ENCODE measurements around the gene PER2. TPM values are rescaled to one million over a fixed set of nuclear protein-coding genes. Genes with fewer than 3 reads are reported as not detected.
"Not testable (repeated sequence)": the region's sequence is repeated elsewhere in the genome, so short reads cannot be mapped to it uniquely, and the experiment has no call there.

The PER2 gene
- total RNA-seq, 2 experiments from 2014 or later: 8.7 to 9.2 TPM

DNA sequence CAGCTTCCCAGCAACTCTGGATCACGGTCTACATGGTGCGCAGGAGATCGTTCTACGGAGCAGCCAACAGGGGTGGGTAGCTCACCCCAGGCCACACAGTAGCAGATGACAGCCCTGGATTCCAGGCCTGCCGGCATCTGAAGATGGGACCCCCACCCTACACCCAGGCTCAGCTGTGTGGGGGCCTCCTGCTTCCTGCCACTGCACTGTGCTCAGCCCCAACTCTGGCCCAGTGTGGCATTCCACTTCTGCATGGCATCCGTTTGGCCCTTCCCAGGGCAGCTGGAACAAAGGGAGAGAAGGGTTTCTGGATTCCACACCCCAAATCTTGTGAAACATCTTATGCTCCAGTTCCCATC, 9.1 kb downstream of the PER2 start:
- Mint-ChIP-seq H3K4me3 (no peak overlapping the region), H3K27me3 (no peaks in the 10 kb centered on the region), H3K36me3 (ENCODE audit: low read depth) (peaks cover 4% of the 10 kb centered on the region), H3K9me3 (no peaks in the 10 kb centered on the region), H3K27ac (no peak overlapping the region), H3K4me1 (no peaks in the 10 kb centered on the region)
- ChIA-PET CTCF (no interaction called here), POLR2A (no interaction called here)
- DNase-seq: no peak

DNA sequence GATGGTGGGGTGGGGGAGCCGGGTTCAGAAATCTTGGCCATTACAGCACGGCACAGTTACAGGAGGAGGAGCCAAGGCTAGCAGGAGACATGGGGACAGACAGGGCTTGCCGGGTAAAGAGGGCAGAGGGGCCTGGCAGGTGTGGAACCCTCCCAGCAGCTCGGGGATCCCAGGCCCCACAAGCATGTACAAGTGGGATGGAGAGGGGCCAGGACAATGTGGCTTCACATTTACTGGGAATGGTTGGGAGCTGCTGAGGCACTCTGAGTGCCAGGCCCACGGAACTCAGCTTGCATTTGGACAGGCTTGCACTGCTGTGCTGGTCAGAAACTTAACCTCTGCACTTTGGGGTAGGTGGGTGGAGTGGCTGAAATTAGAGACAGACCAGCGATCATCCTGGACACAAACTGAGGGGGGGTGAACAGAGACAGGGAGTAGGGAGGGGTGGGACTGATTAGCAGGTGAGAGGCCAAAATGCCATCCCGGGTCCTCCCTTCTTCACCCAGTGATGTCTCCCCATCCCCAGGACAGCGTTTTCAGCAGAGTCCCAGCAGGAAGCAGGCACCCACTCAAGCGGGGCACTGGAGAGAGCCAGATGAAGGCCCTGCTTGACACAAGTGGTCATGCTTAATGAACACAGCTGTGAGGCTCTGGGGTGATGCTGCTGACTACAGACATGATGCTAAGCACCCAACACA, 9.6 kb downstream of the PER2 start:
- CTCF ChIA-PET: no interaction called here
- Mint-ChIP-seq H3K4me3 (no peak overlapping the region), H3K9me3 (no peaks in the 10 kb centered on the region), H3K36me3 (ENCODE audit: low read depth) (peaks cover 4% of the 10 kb centered on the region), H3K27me3 (no peaks in the 10 kb centered on the region), H3K4me1 (no peaks in the 10 kb centered on the region), H3K27ac (no peak overlapping the region)
- POLR2A ChIA-PET: interaction anchor here (0.7 kb wide), 1 partner anchor 48 kb away, joined by 3 read pairs; no protein-coding TSS in a partner anchor
- no peak for DNase-seq

DNA sequence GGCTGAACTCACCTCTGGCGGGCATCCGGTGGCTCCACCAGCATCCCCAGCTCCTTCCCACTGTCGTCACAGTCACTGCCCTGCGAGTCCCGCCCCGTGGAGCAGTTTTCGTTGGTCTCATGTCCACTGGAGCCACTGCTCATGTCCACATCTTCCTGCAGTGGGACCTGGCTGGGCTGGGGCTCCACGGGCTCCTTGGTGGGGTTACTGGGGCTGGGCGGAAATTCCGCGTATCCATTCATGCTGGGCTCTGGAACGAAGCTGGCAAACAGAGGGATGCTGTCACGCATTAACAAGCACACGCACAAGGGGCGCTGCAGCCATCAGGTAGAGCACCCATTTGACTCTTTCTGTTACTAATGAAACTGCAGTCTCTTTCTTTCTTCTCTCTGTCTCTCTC, 10.7 kb downstream of the PER2 start:
- H3K27me3 Mint-ChIP-seq: no peaks in the 10 kb centered on the region
- DNase-seq: no peak
- POLR2A ChIA-PET: no interaction called here
- no peak overlapping the region for H3K4me3 Mint-ChIP-seq
- H3K9me3 Mint-ChIP-seq: no peaks in the 10 kb centered on the region
- H3K4me1 Mint-ChIP-seq: no peaks in the 10 kb centered on the region
- no peak overlapping the region for H3K27ac Mint-ChIP-seq
- CTCF ChIA-PET: no interaction called here
- H3K36me3 Mint-ChIP-seq (ENCODE audit: low read depth): peaks cover 7% of the 10 kb centered on the region

- CTCF ChIA-PET: interaction anchor here (5.8 kb wide), 1 partner anchor 10 kb away, joined by 27 read pairs; no protein-coding TSS in a partner anchor
- Mint-ChIP-seq H3K36me3 (ENCODE audit: low read depth) (peaks cover 7% of the 10 kb centered on the region), H3K4me3 (no peak overlapping the region), H3K4me1 (no peaks in the 10 kb centered on the region), H3K27me3 (no peaks in the 10 kb centered on the region), H3K9me3 (no peaks in the 10 kb centered on the region), H3K27ac (no peak overlapping the region)
- POLR2A ChIA-PET: no interaction called here
- no peak for DNase-seq
Observed at GRCh38 chr2:238274152-238274865, 14.1 kb downstream of the PER2 start.

DNA sequence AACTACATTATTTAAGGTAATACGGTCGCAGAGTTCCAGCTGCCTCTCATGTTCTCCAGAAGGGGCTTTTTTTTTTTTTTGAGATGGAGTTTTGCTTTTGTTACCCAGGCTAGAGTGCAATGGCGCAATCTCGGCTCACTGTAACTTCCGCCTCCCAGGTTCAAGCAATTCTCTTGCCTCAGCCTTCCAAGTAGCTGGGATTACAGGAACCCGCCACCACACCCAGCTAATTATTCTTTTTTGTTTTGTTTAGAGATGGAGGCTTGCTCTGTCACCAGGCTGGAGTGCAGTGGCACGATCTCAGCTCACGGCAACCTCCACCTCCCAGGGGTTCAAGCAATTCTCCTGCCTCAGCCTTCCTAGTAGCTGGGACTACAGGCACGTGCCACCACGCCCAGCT, 15.0 kb downstream of the PER2 start:
- H3K4me1 Mint-ChIP-seq; POLR2A ChIA-PET; H3K27ac Mint-ChIP-seq; H3K4me3 Mint-ChIP-seq; H3K27me3 Mint-ChIP-seq; DNase-seq; H3K36me3 Mint-ChIP-seq (ENCODE audit: low read depth); H3K9me3 Mint-ChIP-seq: not testable (repeated sequence)
- CTCF ChIA-PET: interaction anchor here (5.8 kb wide), 1 partner anchor 9 kb away, joined by 27 read pairs; no protein-coding TSS in a partner anchor

DNA sequence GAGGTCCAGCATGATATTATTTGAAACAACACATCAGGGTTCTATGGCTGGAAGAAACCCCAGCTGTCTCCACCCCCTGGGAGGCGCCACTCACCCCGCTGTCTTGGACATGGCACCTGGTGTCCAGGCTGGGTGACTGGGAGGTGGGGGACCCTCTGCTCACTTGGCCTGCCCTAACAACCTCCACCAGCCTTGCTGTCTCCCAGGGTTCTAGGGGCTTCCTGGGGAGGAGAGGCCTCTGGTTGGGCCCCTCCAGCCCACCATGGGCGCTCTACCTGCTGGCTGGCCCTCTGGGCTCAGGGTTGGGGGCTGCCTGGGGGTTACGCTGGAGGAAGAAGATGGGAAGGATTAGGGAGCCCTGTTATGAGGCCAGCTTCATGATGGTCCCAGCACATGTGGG, 16.3 kb downstream of the PER2 start:
- peaks cover 8% of the 10 kb centered on the region for H3K36me3 Mint-ChIP-seq (ENCODE audit: low read depth)
- H3K27ac Mint-ChIP-seq: no peak overlapping the region
- no peak for DNase-seq
- POLR2A ChIA-PET: no interaction called here
- no peaks in the 10 kb centered on the region for H3K27me3 Mint-ChIP-seq
- H3K9me3 Mint-ChIP-seq: no peaks in the 10 kb centered on the region
- CTCF ChIA-PET: interaction anchor here (5.8 kb wide), 1 partner anchor 8 kb away, joined by 27 read pairs; no protein-coding TSS in a partner anchor
- no peak overlapping the region for H3K4me3 Mint-ChIP-seq
- peaks cover under 1% of the 10 kb centered on the region for H3K4me1 Mint-ChIP-seq

GRCh38 chr2:238271686-238272085, 16.7 kb downstream of the PER2 start:
- H3K9me3 Mint-ChIP-seq; DNase-seq; H3K27me3 Mint-ChIP-seq; H3K4me1 Mint-ChIP-seq; H3K36me3 Mint-ChIP-seq (ENCODE audit: low read depth); H3K27ac Mint-ChIP-seq; POLR2A ChIA-PET; H3K4me3 Mint-ChIP-seq: not testable (repeated sequence)
- CTCF ChIA-PET: interaction anchor here (5.8 kb wide), 1 partner anchor 7 kb away, joined by 27 read pairs; no protein-coding TSS in a partner anchor

DNA sequence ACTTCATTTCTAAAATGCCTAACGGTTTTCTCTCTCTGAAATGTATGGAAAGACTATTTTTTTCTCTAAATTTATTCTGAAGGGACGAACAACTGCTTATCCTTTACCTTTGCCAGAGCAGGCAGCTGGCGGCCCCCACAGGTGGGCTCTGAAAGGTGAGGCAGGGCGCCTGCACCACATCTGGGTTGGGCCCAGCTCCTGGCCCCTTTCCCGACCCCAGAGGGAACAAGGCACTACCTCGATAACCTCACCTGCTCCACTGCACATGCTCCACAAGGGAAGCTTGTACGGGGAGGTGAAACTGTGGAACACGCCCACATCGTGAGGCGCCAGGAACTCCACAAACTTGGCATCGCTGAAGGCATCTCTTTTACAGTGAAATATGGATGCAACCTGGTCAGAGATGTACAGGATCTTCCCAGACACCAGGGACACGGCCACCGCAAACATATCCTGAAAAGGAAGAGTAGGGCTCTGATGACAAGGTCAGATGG, 17.3 kb downstream of the PER2 start:
- CTCF ChIA-PET: no interaction called here

GRCh38 chr2:238270606-238271005, 17.8 kb downstream of the PER2 start:
- POLR2A ChIA-PET: no interaction called here
- no peak overlapping the region for H3K27ac Mint-ChIP-seq
- H3K4me1 Mint-ChIP-seq: peaks cover 3% of the 10 kb centered on the region
- DNase-seq: no peak
- H3K9me3 Mint-ChIP-seq: no peaks in the 10 kb centered on the region
- CTCF ChIA-PET: no interaction called here
- peaks cover 5% of the 10 kb centered on the region for H3K36me3 Mint-ChIP-seq (ENCODE audit: low read depth)
- H3K27me3 Mint-ChIP-seq: no peaks in the 10 kb centered on the region
- H3K4me3 Mint-ChIP-seq: no peak overlapping the region

More for the DNA sequence above, 17.3 kb downstream of the PER2 start:
- Mint-ChIP-seq H3K27ac (no peak overlapping the region), H3K4me1 (peaks cover 3% of the 10 kb centered on the region), H3K36me3 (ENCODE audit: low read depth) (peaks cover 5% of the 10 kb centered on the region), H3K4me3 (no peak overlapping the region), H3K27me3 (no peaks in the 10 kb centered on the region), H3K9me3 (no peaks in the 10 kb centered on the region)
- POLR2A ChIA-PET: no interaction called here
- DNase-seq: no peak

GRCh38 chr2:238269741-238270140, 18.7 kb downstream of the PER2 start:
- Mint-ChIP-seq H3K27ac (no peak overlapping the region), H3K9me3 (no peaks in the 10 kb centered on the region), H3K4me1 (peaks cover 3% of the 10 kb centered on the region), H3K4me3 (no peak overlapping the region), H3K36me3 (ENCODE audit: low read depth) (peaks cover 5% of the 10 kb centered on the region), H3K27me3 (no peaks in the 10 kb centered on the region)
- DNase-seq: no peak
- CTCF ChIA-PET: no interaction called here
- POLR2A ChIA-PET: no interaction called here

DNA sequence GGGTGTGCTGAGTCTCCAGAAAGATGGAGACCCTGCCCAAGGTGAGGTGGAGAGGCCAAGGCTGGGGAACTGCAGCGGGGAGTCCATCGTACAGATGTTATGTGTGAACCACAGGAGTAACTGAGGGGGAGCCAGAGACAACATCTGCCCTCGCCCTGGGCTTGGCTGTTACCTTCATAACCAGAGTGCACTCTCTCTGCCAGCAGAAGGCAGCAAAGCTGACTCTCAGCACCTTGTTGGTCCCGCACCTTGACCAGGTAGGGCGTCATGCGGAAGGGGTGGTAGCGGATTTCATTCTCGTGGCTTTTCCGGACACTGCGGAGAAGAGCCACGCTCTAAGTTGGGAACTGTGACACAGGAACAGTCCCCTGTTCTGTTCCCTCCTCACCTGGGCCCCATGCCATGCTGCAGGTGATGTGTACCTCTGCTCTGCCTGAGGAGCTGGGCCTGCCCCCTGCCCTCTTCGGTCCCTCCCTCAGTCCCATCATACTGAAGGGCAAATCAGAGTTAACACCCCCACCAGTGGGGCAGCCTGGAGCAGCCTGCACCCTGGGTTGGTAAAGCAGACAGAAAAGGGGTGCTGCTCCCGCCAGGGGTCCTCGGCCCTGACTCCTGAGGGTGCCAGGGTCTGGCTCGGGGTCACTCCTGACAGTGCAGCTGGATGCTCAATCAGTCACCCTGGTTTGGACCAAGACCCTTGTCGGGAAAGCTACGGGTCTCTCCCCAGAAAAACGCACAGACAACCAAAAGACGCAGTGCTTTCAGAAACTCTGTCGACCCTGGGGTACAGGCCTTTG, 20.3 kb downstream of the PER2 start:
- CTCF ChIA-PET: no interaction called here
- no peak for DNase-seq
- POLR2A ChIA-PET: no interaction called here
- H3K36me3 Mint-ChIP-seq (ENCODE audit: low read depth): peaks cover 6% of the 10 kb centered on the region
- no peak overlapping the region for H3K27ac Mint-ChIP-seq
- peaks cover 8% of the 10 kb centered on the region for H3K4me1 Mint-ChIP-seq
- no peaks in the 10 kb centered on the region for H3K27me3 Mint-ChIP-seq
- no peak overlapping the region for H3K4me3 Mint-ChIP-seq
- H3K9me3 Mint-ChIP-seq: no peaks in the 10 kb centered on the region

DNA sequence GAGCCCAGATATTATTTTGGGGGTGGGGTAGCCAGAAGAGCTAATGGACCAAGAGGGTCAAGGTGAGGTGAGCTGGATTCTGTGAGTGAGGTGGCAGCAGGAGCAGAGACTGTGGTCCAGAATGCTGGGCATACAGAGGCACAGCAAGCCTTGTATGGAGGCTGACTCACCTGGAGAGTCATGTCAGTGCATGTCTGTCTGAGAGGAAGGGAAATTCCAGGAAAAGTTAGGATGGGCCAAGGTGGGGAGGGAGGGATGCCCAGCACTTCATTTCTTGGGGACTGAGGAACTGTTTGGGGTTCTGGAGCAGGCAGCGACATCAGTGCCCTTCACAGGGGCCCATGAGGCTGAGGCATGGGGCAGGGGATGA, 21.1 kb downstream of the PER2 start:
- no peak overlapping the region for H3K27ac Mint-ChIP-seq
- CTCF ChIA-PET: no interaction called here
- H3K27me3 Mint-ChIP-seq: no peaks in the 10 kb centered on the region
- H3K36me3 Mint-ChIP-seq (ENCODE audit: low read depth): peaks cover 5% of the 10 kb centered on the region
- POLR2A ChIA-PET: no interaction called here
- H3K4me1 Mint-ChIP-seq: peaks cover 8% of the 10 kb centered on the region
- H3K4me3 Mint-ChIP-seq: no peak overlapping the region
- no peak for DNase-seq
- no peaks in the 10 kb centered on the region for H3K9me3 Mint-ChIP-seq

- DNase-seq: no peak
- ChIA-PET POLR2A (no interaction called here), CTCF (interaction anchor here (1.1 to 3.5 kb wide), 4 partner anchors 9 to 438 kb away, joined by 3 to 27 read pairs (median 4); no protein-coding TSS in a partner anchor)
- H3K36me3 Mint-ChIP-seq (ENCODE audit: low read depth): peaks cover 5% of the 10 kb centered on the region
- no peaks in the 10 kb centered on the region for H3K9me3 Mint-ChIP-seq
- peaks cover 8% of the 10 kb centered on the region for H3K4me1 Mint-ChIP-seq
- no peaks in the 10 kb centered on the region for H3K27me3 Mint-ChIP-seq
- H3K4me3 Mint-ChIP-seq: no peak overlapping the region
- H3K27ac Mint-ChIP-seq: no peak overlapping the region
Observed at GRCh38 chr2:238265605-238266004, 22.8 kb downstream of the PER2 start.
